ENCODE results near the gene CDC42EP4. TPM values are rescaled to one million over a fixed set of nuclear protein-coding genes. Genes with fewer than 3 reads are reported as not detected.
A peak's percentile ranks its signal among the peaks of the same experiment; 100 is the strongest.

CDC42EP4 gene
- total and polyA plus RNA-seq, 2 experiments from 2014 or later: 4.4 to 19.9 TPM

DNA sequence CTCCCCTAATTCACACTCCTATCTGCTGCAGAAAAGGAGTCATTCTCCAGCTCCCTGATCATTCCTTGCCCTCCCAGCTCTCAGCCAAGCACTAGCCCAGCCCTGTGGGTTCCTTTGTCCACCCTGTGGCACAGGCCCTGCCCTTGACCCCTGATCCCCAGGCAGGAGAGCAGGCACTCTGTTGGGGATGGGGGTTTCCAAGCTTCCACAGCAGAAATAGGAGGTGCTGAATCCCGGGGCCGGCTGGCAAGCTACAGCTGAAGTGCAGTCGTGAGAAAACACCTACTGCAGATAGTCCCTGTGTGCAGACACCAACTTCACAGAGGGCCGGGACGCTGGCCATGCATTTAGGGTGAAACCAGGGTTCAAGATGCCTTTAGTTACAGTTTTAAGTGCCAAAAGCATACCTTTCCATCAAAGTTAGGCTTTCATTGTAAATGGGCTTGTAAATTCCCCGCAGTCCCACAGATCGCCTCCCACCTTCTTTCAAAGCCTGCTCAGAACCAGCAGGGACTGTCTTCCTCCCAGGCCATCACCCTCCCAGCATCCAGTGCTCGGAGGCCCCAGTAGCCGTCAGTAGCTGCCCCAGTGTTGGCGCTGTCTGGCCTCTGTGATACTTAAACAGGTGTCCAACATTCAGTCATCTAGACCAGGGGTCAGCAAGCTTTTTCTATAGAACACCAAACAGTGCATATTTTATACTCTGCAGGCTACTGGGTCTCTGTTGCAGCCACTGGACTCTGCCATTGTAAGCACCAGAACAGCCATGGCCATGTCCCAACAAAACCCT, 60.8 kb downstream of the CDC42EP4 start:
- peaks cover 6% of the 10 kb centered on the region; the same call in 2 of the 3 replicates for H3K4me1 Mint-ChIP-seq
- Histone ChIP-seq H2AFZ (no peak overlapping the region), H3K36me3 (ENCODE audit: insufficient read depth) (no peaks in the 10 kb centered on the region; the same call in 1 of the 2 replicates), H4K20me1 (replicated peaks; ENCODE audit: insufficient read depth) (no peaks in the 10 kb centered on the region; the same call in 1 of the 2 replicates), H3K79me2 (replicated peaks; ENCODE audit: insufficient read depth) (no peaks in the 10 kb centered on the region), H3F3A (replicated peaks; ENCODE audit: low read depth) (no peaks in the 10 kb centered on the region), H3K27ac (ENCODE audit: low read depth) (no peak overlapping the region), H3K4me3 (no peak overlapping the region), H3K4me1 (ENCODE audit: insufficient read depth) (peaks cover 3% of the 10 kb centered on the region), H3K9me2 (ENCODE audit: insufficient read depth) (no peaks in the 10 kb centered on the region), H3K4me2 (no peak overlapping the region), H3K27me3 (ENCODE audit: insufficient read depth) (no peaks in the 10 kb centered on the region)
- H3K4me3 Mint-ChIP-seq: no peak overlapping the region
- no peak overlapping the region for H3K27ac Mint-ChIP-seq
- no peak for DNase-seq (ENCODE audit: low spot score)
- peak; percentile 14; the same call in 1 of the 3 replicates for ATAC-seq
- H3K36me3 Mint-ChIP-seq (ENCODE audit: low read depth): peaks cover 2% of the 10 kb centered on the region; the same call in 1 of the 3 replicates
- no peak for TF ChIP-seq ZNF331 (CRISPR knock-in tag; IDR thresholded peaks at IDR 0.05; ENCODE audit: low read depth)
- no peak for TF ChIP-seq STAT1 (IDR thresholded peaks at IDR 0.05; ENCODE audit: unreplicated experiment)
- TF ChIP-seq, protein P1, sequence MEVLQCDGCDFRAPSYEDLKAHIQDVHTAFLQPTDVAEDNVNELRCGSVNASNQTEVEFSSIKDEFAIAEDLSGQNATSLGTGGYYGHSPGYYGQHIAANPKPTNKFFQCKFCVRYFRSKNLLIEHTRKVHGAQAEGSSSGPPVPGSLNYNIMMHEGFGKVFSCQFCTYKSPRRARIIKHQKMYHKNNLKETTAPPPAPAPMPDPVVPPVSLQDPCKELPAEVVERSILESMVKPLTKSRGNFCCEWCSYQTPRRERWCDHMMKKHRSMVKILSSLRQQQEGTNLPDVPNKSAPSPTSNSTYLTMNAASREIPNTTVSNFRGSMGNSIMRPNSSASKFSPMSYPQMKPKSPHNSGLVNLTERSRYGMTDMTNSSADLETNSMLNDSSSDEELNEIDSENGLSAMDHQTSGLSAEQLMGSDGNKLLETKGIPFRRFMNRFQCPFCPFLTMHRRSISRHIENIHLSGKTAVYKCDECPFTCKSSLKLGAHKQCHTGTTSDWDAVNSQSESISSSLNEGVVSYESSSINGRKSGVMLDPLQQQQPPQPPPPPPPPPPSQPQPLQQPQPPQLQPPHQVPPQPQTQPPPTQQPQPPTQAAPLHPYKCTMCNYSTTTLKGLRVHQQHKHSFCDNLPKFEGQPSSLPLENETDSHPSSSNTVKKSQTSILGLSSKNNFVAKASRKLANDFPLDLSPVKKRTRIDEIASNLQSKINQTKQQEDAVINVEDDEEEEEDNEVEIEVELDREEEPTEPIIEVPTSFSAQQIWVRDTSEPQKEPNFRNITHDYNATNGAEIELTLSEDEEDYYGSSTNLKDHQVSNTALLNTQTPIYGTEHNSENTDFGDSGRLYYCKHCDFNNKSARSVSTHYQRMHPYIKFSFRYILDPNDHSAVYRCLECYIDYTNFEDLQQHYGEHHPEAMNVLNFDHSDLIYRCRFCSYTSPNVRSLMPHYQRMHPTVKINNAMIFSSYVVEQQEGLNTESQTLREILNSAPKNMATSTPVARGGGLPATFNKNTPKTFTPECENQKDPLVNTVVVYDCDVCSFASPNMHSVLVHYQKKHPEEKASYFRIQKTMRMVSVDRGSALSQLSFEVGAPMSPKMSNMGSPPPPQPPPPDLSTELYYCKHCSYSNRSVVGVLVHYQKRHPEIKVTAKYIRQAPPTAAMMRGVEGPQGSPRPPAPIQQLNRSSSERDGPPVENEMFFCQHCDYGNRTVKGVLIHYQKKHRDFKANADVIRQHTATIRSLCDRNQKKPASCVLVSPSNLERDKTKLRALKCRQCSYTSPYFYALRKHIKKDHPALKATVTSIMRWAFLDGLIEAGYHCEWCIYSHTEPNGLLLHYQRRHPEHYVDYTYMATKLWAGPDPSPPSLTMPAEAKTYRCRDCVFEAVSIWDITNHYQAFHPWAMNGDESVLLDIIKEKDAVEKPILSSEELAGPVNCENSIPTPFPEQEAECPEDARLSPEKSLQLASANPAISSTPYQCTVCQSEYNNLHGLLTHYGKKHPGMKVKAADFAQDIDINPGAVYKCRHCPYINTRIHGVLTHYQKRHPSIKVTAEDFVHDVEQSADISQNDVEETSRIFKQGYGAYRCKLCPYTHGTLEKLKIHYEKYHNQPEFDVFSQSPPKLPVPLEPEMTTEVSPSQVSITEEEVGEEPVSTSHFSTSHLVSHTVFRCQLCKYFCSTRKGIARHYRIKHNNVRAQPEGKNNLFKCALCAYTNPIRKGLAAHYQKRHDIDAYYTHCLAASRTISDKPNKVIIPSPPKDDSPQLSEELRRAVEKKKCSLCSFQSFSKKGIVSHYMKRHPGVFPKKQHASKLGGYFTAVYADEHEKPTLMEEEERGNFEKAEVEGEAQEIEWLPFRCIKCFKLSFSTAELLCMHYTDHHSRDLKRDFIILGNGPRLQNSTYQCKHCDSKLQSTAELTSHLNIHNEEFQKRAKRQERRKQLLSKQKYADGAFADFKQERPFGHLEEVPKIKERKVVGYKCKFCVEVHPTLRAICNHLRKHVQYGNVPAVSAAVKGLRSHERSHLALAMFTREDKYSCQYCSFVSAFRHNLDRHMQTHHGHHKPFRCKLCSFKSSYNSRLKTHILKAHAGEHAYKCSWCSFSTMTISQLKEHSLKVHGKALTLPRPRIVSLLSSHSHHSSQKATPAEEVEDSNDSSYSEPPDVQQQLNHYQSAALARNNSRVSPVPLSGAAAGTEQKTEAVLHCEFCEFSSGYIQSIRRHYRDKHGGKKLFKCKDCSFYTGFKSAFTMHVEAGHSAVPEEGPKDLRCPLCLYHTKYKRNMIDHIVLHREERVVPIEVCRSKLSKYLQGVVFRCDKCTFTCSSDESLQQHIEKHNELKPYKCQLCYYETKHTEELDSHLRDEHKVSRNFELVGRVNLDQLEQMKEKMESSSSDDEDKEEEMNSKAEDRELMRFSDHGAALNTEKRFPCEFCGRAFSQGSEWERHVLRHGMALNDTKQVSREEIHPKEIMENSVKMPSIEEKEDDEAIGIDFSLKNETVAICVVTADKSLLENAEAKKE (CRISPR knock-in tag; IDR thresholded peaks at IDR 0.05): no peak
- peaks cover 2% of the 10 kb centered on the region for H3K27me3 Mint-ChIP-seq (ENCODE audit: insufficient read depth, low read depth, poor library complexity)
- no peaks in the 10 kb centered on the region for H3K9me3 Mint-ChIP-seq

DNA sequence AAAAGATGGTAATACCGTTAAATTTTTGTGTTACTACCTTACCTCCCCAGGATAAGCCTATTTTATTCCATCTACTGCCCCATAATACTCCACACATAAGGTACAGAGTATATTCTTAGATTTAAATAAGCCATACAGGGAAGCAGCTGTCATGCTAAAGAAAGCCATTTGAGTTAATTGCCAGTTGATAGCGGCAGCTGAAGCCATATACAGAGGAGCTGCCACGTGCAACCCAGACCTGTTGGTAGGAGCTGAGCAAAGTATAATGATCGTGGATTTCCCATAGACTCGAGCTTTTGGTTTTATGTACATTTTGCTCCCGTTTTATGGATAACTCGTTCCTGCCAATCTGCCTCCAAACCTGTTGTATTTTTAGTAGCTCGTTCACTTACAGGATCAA, 62.1 kb downstream of the CDC42EP4 start:
- peaks cover 2% of the 10 kb centered on the region for H3K27me3 Mint-ChIP-seq (ENCODE audit: insufficient read depth, low read depth, poor library complexity)
- peaks cover 3% of the 10 kb centered on the region; the same call in 2 of the 3 replicates for H3K4me1 Mint-ChIP-seq
- no peak overlapping the region for H3K4me3 ChIP-seq
- TF ChIP-seq, protein P1 (CRISPR knock-in tag; IDR thresholded peaks at IDR 0.05): no peak
- TF ChIP-seq JUNB (IDR thresholded peaks at IDR 0.05; ENCODE audit: unreplicated experiment): no peak
- no peak for TF ChIP-seq CREB1 (CRISPR knock-in tag; IDR thresholded peaks at IDR 0.05; ENCODE audit: low read depth)
- no peak for ATAC-seq
- H3K27ac ChIP-seq (ENCODE audit: low read depth): no peak overlapping the region
- H4K20me1 ChIP-seq (replicated peaks; ENCODE audit: insufficient read depth): no peaks in the 10 kb centered on the region; the same call in none of the 2 replicates
- no peaks in the 10 kb centered on the region for H3F3A ChIP-seq (replicated peaks; ENCODE audit: low read depth)
- H3K9me2 ChIP-seq (ENCODE audit: insufficient read depth): no peaks in the 10 kb centered on the region
- no peak overlapping the region for H3K27ac Mint-ChIP-seq
- peaks cover 3% of the 10 kb centered on the region; the same call in 2 of the 3 replicates for H3K36me3 Mint-ChIP-seq (ENCODE audit: low read depth)
- H3K9me3 Mint-ChIP-seq: no peaks in the 10 kb centered on the region
- H3K36me3 ChIP-seq (ENCODE audit: insufficient read depth): peaks cover 11% of the 10 kb centered on the region
- no peak overlapping the region for H3K4me3 Mint-ChIP-seq
- no peak overlapping the region for H2AFZ ChIP-seq
- no peaks in the 10 kb centered on the region for H3K4me1 ChIP-seq (ENCODE audit: insufficient read depth)
- no peaks in the 10 kb centered on the region for H3K79me2 ChIP-seq (replicated peaks; ENCODE audit: insufficient read depth)
- no peak overlapping the region for H3K4me2 ChIP-seq
- DNase-seq (ENCODE audit: low spot score): no peak
- H3K27me3 ChIP-seq (ENCODE audit: insufficient read depth): no peaks in the 10 kb centered on the region
